Measurements from ENCODE around the gene CRADD.
"Not testable (repeated sequence)": the region's sequence is repeated elsewhere in the genome, so short reads cannot be mapped to it uniquely, and the experiment has no call there.

The CRADD gene

DNA sequence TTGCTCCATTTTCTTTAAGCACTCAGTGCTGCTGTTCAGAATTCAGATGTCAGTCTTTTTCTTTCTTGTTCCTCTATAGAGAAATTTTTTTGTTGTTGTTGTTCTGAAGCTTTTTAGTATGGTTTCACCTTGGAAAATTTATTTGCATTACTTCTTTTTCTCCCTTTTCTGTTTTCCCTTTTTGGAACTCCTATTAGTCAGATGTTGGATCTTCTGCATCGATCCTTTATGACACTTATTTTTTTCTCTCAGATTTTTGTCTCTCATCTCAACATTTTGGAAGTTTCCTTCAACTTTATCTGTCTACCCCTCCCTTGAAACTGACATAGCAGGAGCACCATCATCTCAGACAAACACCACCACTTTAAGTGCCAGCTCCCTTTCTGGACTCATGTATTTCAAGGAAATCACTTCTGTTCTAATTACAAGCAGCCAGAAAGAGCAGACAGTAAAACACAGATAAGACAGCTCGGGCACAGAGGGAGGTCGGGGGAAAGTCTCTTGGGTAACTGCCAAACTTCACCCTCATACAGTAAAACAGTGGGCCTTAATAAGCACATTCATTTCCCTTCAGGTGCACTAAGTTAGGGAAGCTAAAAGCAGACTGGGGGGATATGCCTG lies 248.5 kb downstream of the CRADD start:
- no peak for DNase-seq (ENCODE audit: low read depth in 2 of 3, low spot score in 2 of 3)

- no peak for DNase-seq (ENCODE audit: low read depth in 2 of 3, low spot score in 2 of 3)
Observed at GRCh38 chr12:93926237-93926636, 249.1 kb downstream of the CRADD start.

- not testable (repeated sequence) for DNase-seq (ENCODE audit: low read depth in 2 of 3, low spot score in 2 of 3)
Observed at GRCh38 chr12:93929081-93929480, 251.9 kb downstream of the CRADD start.

GRCh38 chr12:93937812-93938211 lies 260.6 kb downstream of the CRADD start:
- DNase-seq (ENCODE audit: low read depth in 2 of 3, low spot score in 2 of 3), result no peak

GRCh38 chr12:93938317-93938716 lies 261.1 kb downstream of the CRADD start:
- no peak for DNase-seq (ENCODE audit: low read depth in 2 of 3, low spot score in 2 of 3)

DNA sequence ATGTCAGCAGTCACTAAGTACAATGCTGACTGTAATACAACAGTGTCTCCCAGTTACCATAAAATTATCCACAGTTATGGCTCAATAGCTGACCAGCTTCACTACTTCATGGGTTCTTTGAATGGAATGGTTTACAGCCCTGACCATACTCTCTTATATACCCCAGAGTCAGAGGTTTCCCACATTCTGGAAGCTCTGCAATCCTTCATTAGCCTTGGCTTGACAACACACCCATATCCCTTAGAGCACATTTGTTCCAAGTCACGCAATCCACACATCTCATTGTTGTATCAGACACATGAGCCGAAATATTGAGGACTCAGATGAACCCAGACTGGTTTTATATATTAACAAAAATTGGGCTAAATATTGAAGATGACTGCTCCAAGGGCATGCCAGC lies 261.8 kb downstream of the CRADD start:
- no peak for DNase-seq (ENCODE audit: low read depth in 2 of 3, low spot score in 2 of 3)

- DNase-seq (ENCODE audit: low read depth in 2 of 3, low spot score in 2 of 3), result no peak
Observed at GRCh38 chr12:93939641-93940325, 262.6 kb downstream of the CRADD start.

GRCh38 chr12:93943780-93944179 lies 266.6 kb downstream of the CRADD start:
- no peak for DNase-seq (ENCODE audit: low read depth in 2 of 3, low spot score in 2 of 3)

- no peak for DNase-seq (ENCODE audit: low read depth in 2 of 3, low spot score in 2 of 3)
Observed at GRCh38 chr12:93944201-93944600, 267.0 kb downstream of the CRADD start.

All from activated CD8-positive, alpha-beta memory T cell treated with anti-CD3 and anti-CD28 coated beads for 48 hours (primary cell).